Measurements from ENCODE around the gene NOP56. TPM values are rescaled to one million over a fixed set of nuclear protein-coding genes. Genes with fewer than 3 reads are reported as not detected.

The NOP56 gene
- total and polyA plus RNA-seq, 8 donors: 36.2 to 204 (median 72.0) TPM

DNA sequence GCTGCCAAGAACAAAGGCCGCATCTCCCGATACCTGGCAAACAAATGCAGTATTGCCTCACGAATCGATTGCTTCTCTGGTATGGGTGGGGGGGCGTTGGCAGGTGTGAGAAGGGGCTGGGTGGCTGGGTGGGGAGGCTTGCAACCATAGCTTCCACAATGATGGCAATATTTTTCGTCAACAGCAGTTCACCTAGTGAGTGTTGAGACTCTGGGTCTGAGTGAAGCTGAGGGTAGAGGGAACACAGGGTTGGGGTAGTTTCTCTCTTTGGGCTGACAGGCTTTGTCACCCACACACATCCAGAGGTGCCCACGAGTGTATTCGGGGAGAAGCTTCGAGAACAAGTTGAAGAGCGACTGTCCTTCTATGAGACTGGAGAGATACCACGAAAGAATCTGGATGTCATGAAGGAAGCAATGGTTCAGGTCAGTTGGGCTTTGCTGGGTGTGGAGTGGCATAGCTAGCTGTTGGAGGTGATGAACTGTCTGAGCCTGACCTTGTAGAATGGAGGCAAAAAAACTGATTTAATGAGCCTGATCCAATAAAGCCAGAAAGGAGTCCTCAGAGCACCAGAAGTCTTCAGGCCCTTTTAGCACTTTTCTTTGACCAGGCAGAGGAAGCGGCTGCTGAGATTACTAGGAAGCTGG lies 4.2 kb downstream of the NOP56 start:
- intact Hi-C loops (cut with DNase I): no loop called here
- FAIRE-seq (no peak), ATAC-seq (no peak), DNase-seq (no peak)
- Histone ChIP-seq H3K9me3 (no peaks in the 10 kb centered on the region), H3K4me3 (no peak overlapping the region), H3K27me3 (no peaks in the 10 kb centered on the region), H3K36me3 (peaks cover 7 to 65% (median 21%) of the 10 kb centered on the region in 3 donors), H3K4me1 (peaks cover 0 to 9% (median 0%) of the 10 kb centered on the region in 3 donors), H3K27ac (no peak overlapping the region)
- 85 to 91% methylated on average over 12 of the region's 12 CpGs for WGBS, 2 donors
- TF ChIP-seq, protein P1, sequence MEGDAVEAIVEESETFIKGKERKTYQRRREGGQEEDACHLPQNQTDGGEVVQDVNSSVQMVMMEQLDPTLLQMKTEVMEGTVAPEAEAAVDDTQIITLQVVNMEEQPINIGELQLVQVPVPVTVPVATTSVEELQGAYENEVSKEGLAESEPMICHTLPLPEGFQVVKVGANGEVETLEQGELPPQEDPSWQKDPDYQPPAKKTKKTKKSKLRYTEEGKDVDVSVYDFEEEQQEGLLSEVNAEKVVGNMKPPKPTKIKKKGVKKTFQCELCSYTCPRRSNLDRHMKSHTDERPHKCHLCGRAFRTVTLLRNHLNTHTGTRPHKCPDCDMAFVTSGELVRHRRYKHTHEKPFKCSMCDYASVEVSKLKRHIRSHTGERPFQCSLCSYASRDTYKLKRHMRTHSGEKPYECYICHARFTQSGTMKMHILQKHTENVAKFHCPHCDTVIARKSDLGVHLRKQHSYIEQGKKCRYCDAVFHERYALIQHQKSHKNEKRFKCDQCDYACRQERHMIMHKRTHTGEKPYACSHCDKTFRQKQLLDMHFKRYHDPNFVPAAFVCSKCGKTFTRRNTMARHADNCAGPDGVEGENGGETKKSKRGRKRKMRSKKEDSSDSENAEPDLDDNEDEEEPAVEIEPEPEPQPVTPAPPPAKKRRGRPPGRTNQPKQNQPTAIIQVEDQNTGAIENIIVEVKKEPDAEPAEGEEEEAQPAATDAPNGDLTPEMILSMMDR (IDR thresholded peaks at IDR 0.05): no peak

DNA sequence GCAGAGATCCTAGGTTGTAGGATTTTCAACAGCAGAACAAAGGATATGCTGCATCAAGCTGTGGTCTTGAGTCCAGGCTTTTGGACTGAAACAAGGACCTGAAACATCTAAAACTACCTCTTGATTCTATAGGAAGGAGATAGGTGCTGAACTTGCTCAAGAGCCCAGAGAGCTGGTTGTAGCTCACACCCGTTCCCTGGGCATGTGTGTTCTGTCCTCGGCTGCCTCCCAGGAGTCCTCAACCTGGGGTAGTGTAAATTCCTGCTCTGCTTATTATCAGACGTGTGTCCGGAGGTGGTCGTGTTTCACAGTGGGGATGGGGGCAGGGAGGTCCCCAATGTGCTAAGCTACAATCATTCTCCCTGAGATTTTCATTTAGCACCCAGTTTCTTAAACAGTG lies 4.8 kb downstream of the NOP56 start:
- Histone ChIP-seq H3K36me3 (peaks cover 7 to 70% (median 21%) of the 10 kb centered on the region in 3 donors), H3K27me3 (no peaks in the 10 kb centered on the region), H3K4me3 (no peak overlapping the region), H3K9me3 (no peaks in the 10 kb centered on the region), H3K4me1 (peaks cover 0 to 9% (median 0%) of the 10 kb centered on the region in 3 donors), H3K27ac (no peak overlapping the region)
- TF ChIP-seq, protein P1 (IDR thresholded peaks at IDR 0.05): no peak
- intact Hi-C loops (cut with DNase I): no loop called here
- FAIRE-seq: no peak
- no peak for ATAC-seq
- WGBS, 2 donors: 83 to 88% methylated on average over 5 of the region's 5 CpGs
- no peak for DNase-seq

DNA sequence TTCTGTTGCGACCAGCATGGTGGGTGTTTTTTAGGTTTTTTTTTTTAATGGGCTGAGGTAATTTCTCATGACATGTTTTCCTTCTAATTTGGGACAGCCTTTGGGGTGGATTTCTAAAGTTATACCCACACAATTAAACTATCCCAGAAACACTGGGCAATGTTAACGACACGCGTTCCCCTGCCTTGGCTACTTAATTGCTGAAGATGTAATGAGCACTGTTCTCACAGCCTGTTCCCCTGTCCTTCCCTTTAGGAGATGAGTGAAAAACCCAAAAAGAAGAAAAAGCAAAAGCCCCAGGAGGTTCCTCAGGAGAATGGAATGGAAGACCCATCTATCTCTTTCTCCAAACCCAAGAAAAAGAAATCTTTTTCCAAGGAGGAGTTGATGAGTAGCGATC lies 5.2 kb downstream of the NOP56 start:
- Histone ChIP-seq H3K4me3 (no peak overlapping the region), H3K27me3 (no peaks in the 10 kb centered on the region), H3K36me3 (peaks cover 7 to 70% (median 21%) of the 10 kb centered on the region in 3 donors), H3K27ac (no peak overlapping the region), H3K4me1 (peaks cover 0 to 9% (median 0%) of the 10 kb centered on the region in 3 donors), H3K9me3 (no peaks in the 10 kb centered on the region)
- WGBS, 2 donors: 80 to 93% methylated on average over 5 of the region's 5 CpGs
- ATAC-seq (no peak), FAIRE-seq (no peak), DNase-seq (no peak)
- TF ChIP-seq, protein P1 (IDR thresholded peaks at IDR 0.05): no peak
- intact Hi-C loops (cut with DNase I): no loop called here

DNA sequence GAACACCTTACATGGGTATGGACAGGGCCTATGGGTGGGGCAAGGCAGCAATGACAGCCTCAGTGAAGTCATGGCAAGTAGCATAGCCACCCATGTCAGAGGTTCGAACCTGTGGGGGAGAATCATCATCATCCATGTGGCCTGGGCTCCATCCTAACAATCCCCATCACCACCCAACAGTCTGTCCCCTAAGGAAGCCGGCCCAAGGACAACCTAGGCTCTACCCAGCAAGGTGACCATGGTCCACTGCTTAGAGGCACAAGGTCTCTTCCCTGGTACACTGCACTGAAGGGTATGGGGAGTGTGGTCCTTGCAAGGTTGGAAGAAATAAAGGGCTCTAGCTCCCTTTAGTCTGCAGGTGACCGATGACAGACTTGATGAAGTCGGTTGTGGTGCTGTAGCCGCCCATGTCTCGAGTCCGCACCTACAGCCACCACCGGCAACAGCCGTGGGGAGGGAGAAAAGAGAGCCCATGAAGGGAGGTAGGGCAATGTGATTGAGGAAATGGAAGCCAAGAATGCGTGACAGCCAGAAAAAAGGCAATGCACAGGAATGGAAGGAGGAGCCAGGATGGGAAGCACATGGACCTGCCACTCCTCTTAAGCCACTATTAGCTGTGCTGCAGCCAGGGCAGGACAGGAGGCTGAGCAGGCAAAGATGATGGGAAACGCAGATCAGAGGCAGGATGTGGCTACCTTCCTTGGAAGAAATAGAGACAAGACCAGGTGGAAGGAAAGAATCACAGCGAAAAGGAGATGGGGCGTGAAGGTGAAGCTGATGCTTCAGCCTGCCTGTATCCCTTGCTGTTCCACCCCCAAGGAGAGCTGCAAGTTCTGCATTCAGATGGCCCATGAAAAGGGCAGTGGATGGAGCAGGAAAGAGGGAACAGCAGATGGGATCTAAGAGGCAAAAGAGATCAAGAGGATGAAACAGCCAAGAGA lies 6.3 kb downstream of the NOP56 start:
- Histone ChIP-seq H3K27me3 (no peaks in the 10 kb centered on the region), H3K4me1 (peaks cover 0 to 14% (median 0%) of the 10 kb centered on the region in 3 donors), H3K36me3 (peaks cover 7 to 70% (median 21%) of the 10 kb centered on the region in 3 donors), H3K4me3 (no peak overlapping the region), H3K27ac (no peak overlapping the region), H3K9me3 (no peaks in the 10 kb centered on the region)
- WGBS, 2 donors: 76 to 78% methylated on average over 13 of the region's 13 CpGs
- ATAC-seq (no peak), FAIRE-seq (no peak), DNase-seq (no peak)
- TF ChIP-seq, protein P1 (IDR thresholded peaks at IDR 0.05): no peak
- intact Hi-C loops (cut with DNase I): no loop called here

Measured in pancreas (tissue), 10 donors.